ENCODE measurements around the gene HRAS. TPM values are rescaled to one million over a fixed set of nuclear protein-coding genes. Genes with fewer than 3 reads are reported as not detected.
A peak's percentile ranks its signal among the peaks of the same experiment; 100 is the strongest.

The HRAS gene
- total and polyA plus RNA-seq, 2 of the 13 experiments (the other 11 are each of a cell fraction or from before 2014, with no cell fraction given): 32.9 to 50.0 TPM

DNA sequence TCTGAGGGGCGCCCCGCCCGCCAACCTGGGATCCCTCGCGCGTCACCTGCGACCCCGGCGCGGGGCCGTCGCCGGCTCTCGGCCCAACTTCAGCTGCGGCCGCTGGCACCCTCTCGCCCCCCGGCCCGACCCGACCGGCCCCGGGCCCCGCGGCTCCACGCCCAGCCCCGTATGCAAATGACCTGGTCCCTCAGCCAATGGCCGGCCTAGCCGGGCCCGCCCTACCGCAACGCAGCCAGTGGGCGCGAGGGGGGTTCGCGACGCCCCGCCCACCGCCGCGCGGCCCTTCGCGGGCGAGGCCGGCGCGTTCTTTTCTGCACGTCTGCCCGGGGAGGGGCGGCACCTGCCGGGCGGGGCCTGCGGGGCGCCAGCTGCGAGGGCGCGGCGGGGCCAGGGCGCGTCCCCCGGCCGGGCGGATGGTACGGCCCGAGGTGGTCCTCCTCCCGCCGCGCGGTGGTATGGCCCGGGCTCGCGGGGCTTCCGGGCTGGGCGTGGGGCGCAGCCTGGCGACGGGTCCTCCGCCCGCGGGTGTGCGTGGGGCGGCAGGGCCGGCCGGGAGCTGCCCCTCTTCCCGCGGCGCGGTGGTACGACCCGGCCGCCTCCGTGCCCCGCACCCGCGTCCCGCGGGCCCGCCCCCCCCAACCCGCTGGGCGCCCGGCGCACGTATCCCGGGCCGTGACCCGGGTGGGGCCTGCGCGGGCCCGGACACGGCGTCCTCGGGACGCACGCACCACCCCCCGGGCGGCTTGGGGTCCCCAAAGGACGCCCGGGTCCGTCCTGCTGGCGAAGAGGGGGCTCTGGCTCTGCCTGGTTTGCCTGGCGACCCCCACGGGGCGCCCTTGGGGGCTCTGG lies 33.2 kb upstream of the HRAS start (continued):
- TF ChIP-seq, protein P1, sequence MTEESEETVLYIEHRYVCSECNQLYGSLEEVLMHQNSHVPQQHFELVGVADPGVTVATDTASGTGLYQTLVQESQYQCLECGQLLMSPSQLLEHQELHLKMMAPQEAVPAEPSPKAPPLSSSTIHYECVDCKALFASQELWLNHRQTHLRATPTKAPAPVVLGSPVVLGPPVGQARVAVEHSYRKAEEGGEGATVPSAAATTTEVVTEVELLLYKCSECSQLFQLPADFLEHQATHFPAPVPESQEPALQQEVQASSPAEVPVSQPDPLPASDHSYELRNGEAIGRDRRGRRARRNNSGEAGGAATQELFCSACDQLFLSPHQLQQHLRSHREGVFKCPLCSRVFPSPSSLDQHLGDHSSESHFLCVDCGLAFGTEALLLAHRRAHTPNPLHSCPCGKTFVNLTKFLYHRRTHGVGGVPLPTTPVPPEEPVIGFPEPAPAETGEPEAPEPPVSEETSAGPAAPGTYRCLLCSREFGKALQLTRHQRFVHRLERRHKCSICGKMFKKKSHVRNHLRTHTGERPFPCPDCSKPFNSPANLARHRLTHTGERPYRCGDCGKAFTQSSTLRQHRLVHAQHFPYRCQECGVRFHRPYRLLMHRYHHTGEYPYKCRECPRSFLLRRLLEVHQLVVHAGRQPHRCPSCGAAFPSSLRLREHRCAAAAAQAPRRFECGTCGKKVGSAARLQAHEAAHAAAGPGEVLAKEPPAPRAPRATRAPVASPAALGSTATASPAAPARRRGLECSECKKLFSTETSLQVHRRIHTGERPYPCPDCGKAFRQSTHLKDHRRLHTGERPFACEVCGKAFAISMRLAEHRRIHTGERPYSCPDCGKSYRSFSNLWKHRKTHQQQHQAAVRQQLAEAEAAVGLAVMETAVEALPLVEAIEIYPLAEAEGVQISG (CRISPR knock-in tag; IDR thresholded peaks at IDR 0.05): peak; percentile 76
- TF ChIP-seq DBP (CRISPR knock-in tag; IDR thresholded peaks at IDR 0.05; ENCODE audit: not compliant biosample characterization) (no peak), ISL2 (CRISPR knock-in tag; IDR thresholded peaks at IDR 0.05) (0 out of 2 replicates have a peak, but pooled peaks have one; percentile 2), ZNF451 (CRISPR knock-in tag; IDR thresholded peaks at IDR 0.05) (no peak), CREB1 (IDR thresholded peaks at IDR 0.05) (peak; percentile 26; the same call in 1 of the 2 replicates), CREB1 (CRISPR knock-in tag; IDR thresholded peaks at IDR 0.05) (no peak), ZNF207 (IDR thresholded peaks at IDR 0.05; ENCODE audit: borderline replicate concordance) (no peak), SRSF1 (optimal IDR thresholded peaks at IDR 0.05; ENCODE audit: low read depth, low read length) (no peak), HOXA9 (CRISPR knock-in tag; IDR thresholded peaks at IDR 0.05; ENCODE audit: borderline replicate concordance) (no peak), ONECUT2 (CRISPR knock-in tag; IDR thresholded peaks at IDR 0.05) (no peak), RBAK (CRISPR knock-in tag; IDR thresholded peaks at IDR 0.05) (no peak), ZBED4 (CRISPR knock-in tag; IDR thresholded peaks at IDR 0.05; ENCODE audit: borderline replicate concordance) (peak; percentile 80; the same call in 1 of the 2 replicates), ZNF615 (CRISPR knock-in tag; IDR thresholded peaks at IDR 0.05; ENCODE audit: borderline replicate concordance) (no peak), E2F1 (CRISPR knock-in tag; IDR thresholded peaks at IDR 0.05) (peak; percentile 25; the same call in 1 of the 2 replicates), SP2 (CRISPR knock-in tag; IDR thresholded peaks at IDR 0.05) (peak; percentile 80), SPEN (CRISPR knock-in tag; IDR thresholded peaks at IDR 0.05; ENCODE audit: low read depth) (0 out of 2 replicates have a peak, but pooled peaks have one; percentile 15), HOXA3 (CRISPR knock-in tag; IDR thresholded peaks at IDR 0.05) (peak; percentile 80), ESRRA (CRISPR knock-in tag; IDR thresholded peaks at IDR 0.05; ENCODE audit: low read depth) (0 out of 2 replicates have a peak, but pooled peaks have one; percentile 6), KLF11 (CRISPR knock-in tag; IDR thresholded peaks at IDR 0.05) (no peak), NFYC (CRISPR knock-in tag; IDR thresholded peaks at IDR 0.05) (peak; percentile 80), ZBTB7B (CRISPR knock-in tag; IDR thresholded peaks at IDR 0.05) (peak; percentile 34; the same call in 1 of the 2 replicates), MYC (CRISPR knock-in tag; IDR thresholded peaks at IDR 0.05; ENCODE audit: borderline replicate concordance) (peak; percentile 28)
